ENCODE data around the gene NBEA.

Gene NBEA

GRCh38 chr13:35631666-35632065, 689.6 kb downstream of the NBEA start:
- no peak overlapping the region for H3K4me3 ChIP-seq (ENCODE audit: low read depth, low read length)
- H3K4me1 ChIP-seq, result peaks cover 1% of the 10 kb centered on the region
- H3K36me3 ChIP-seq, result no peaks in the 10 kb centered on the region; the same call in 1 of the 2 replicates
- H3K27me3 ChIP-seq, result no peaks in the 10 kb centered on the region
- TF ChIP-seq CTCF (IDR thresholded peaks at IDR 0.05; ENCODE audit: low read depth, low read length), result no peak
- DNase-seq, result no peak
- no peaks in the 10 kb centered on the region for H3K9me3 ChIP-seq

GRCh38 chr13:35643625-35644024, 701.6 kb downstream of the NBEA start:
- Histone ChIP-seq H3K27me3 (no peaks in the 10 kb centered on the region), H3K4me3 (ENCODE audit: low read depth, low read length) (no peak overlapping the region), H3K9me3 (no peaks in the 10 kb centered on the region), H3K36me3 (no peaks in the 10 kb centered on the region), H3K4me1 (peaks cover 6% of the 10 kb centered on the region)
- DNase-seq, result no peak
- no peak for TF ChIP-seq CTCF (IDR thresholded peaks at IDR 0.05; ENCODE audit: low read depth, low read length)

GRCh38 chr13:35646056-35646774, 704.1 kb downstream of the NBEA start:
- no peaks in the 10 kb centered on the region for H3K9me3 ChIP-seq
- 0 out of 2 replicates have a peak, but pooled peaks have one; percentile 6 for TF ChIP-seq CTCF (IDR thresholded peaks at IDR 0.05; ENCODE audit: low read depth, low read length)
- peaks cover 11% of the 10 kb centered on the region; the same call in 1 of the 2 replicates for H3K36me3 ChIP-seq
- peaks cover 6% of the 10 kb centered on the region for H3K4me1 ChIP-seq
- DNase-seq, result peak; percentile 47
- H3K4me3 ChIP-seq (ENCODE audit: low read depth, low read length), result no peak overlapping the region
- no peaks in the 10 kb centered on the region for H3K27me3 ChIP-seq

GRCh38 chr13:35648201-35648600, 706.1 kb downstream of the NBEA start:
- Histone ChIP-seq H3K36me3 (peaks cover 18% of the 10 kb centered on the region), H3K9me3 (no peaks in the 10 kb centered on the region), H3K27me3 (no peaks in the 10 kb centered on the region), H3K4me1 (peaks cover 6% of the 10 kb centered on the region), H3K4me3 (ENCODE audit: low read depth, low read length) (no peak overlapping the region)
- TF ChIP-seq CTCF (IDR thresholded peaks at IDR 0.05; ENCODE audit: low read depth, low read length), result no peak
- no peak for DNase-seq

GRCh38 chr13:35649162-35649561, 707.1 kb downstream of the NBEA start:
- TF ChIP-seq CTCF (IDR thresholded peaks at IDR 0.05; ENCODE audit: low read depth, low read length), result no peak
- H3K27me3 ChIP-seq, result no peaks in the 10 kb centered on the region
- H3K4me1 ChIP-seq, result peaks cover 6% of the 10 kb centered on the region
- H3K36me3 ChIP-seq, result peaks cover 18% of the 10 kb centered on the region
- H3K9me3 ChIP-seq, result no peaks in the 10 kb centered on the region
- H3K4me3 ChIP-seq (ENCODE audit: low read depth, low read length), result no peak overlapping the region
- DNase-seq, result no peak

- DNase-seq, result no peak
- no peak for TF ChIP-seq CTCF (IDR thresholded peaks at IDR 0.05; ENCODE audit: low read depth, low read length)
- H3K27me3 ChIP-seq, result no peaks in the 10 kb centered on the region
- H3K4me3 ChIP-seq (ENCODE audit: low read depth, low read length), result no peak overlapping the region
- H3K4me1 ChIP-seq, result no peaks in the 10 kb centered on the region
- no peaks in the 10 kb centered on the region for H3K9me3 ChIP-seq
- peaks cover 11% of the 10 kb centered on the region for H3K36me3 ChIP-seq
Measured at GRCh38 chr13:35659796-35660195, 717.7 kb downstream of the NBEA start.
